ENCODE data around the gene TUBGCP6. TPM values are rescaled to one million over a fixed set of nuclear protein-coding genes. Genes with fewer than 3 reads are reported as not detected.

The TUBGCP6 gene
- total and polyA plus RNA-seq, 2 donors (not counting 1 experiment from before 2014, with no cell fraction given), result 137 to 178 TPM

GRCh38 chr22:50194037-50194805 is 50.6 kb downstream of the TUBGCP6 start:
- H3K9me3 Mint-ChIP-seq (ENCODE audit: insufficient read depth), result no peaks in the 10 kb centered on the region
- H3K27ac Mint-ChIP-seq, result peak overlapping the region; percentile 79
- WGBS (ENCODE audit: insufficient coverage), result 90% methylated on average over 36 of the region's 44 CpGs
- Histone ChIP-seq H3K27ac (ENCODE audit: low read length in 2 of 2) (no peak overlapping the region), H3K27me3 (replicated peaks in 1 of 4; ENCODE audit: control extremely low read depth in 1 of 4, control insufficient read depth in 3 of 4, insufficient read depth in 4 of 4, low read length in 3 of 4) (no peaks in the 10 kb centered on the region), H3K79me2 (ENCODE audit: control insufficient read depth, insufficient read depth, low read length) (peaks cover 19% of the 10 kb centered on the region), H3K4me3 (ENCODE audit: control extremely low read depth in 1 of 5, extremely low read depth in 1 of 5, insufficient read depth in 1 of 5, low read depth in 2 of 5, low read length in 4 of 5) (no peak overlapping the region), H3K4me2 (replicated peaks; ENCODE audit: low read depth, low read length, poor library complexity, severe bottlenecking) (peak overlapping the region; percentile 98), H3K9me3 (ENCODE audit: control extremely low read depth in 1 of 3, control insufficient read depth in 2 of 3, insufficient read depth in 1 of 3, low read length in 2 of 3) (peaks cover 0 to 2% (median 0%) of the 10 kb centered on the region in 3 donors), H3K36me3 (replicated peaks in 1 of 2; ENCODE audit: control extremely low read depth in 1 of 2, control insufficient read depth in 1 of 2, extremely low read depth in 1 of 2, insufficient read depth in 2 of 2, low read length in 1 of 2) (peaks cover 0 to 27% of the 10 kb centered on the region in 2 experiments), H3K9ac (ENCODE audit: low read length) (no peak overlapping the region), H3K4me1 (ENCODE audit: control insufficient read depth in 2 of 2, insufficient read depth in 2 of 2, low read length in 2 of 2) (peaks cover 60 to 71% of the 10 kb centered on the region in 2 donors), H4K20me1 (ENCODE audit: control insufficient read depth, insufficient read depth, low read length, poor library complexity, severe bottlenecking) (peaks cover 7% of the 10 kb centered on the region), H2AFZ (ENCODE audit: insufficient read depth, low read depth, low read length, poor library complexity, severe bottlenecking) (no peak overlapping the region)
- intact Hi-C loops (cut with micrococcal nuclease), result loop anchor here (5.0 kb wide), 1 partner anchor 342 kb away; the partner anchor contains the start of gene ZBED4
- ChIA-PET POLR2A (interaction anchor here (1.2 kb wide), 1 partner anchor 21 kb away, joined by 3 read pairs; no protein-coding TSS in a partner anchor), CTCF (interaction anchor here (1.1 to 2.2 kb wide), 4 partner anchors 12 to 46 kb away, joined by 3 to 7 read pairs (median 4); no protein-coding TSS in a partner anchor)
- TF ChIP-seq CTCF (IDR thresholded peaks at IDR 0.05) (no peak), EZH2 (IDR thresholded peaks at IDR 0.05; ENCODE audit: borderline replicate concordance, insufficient read depth, low read depth, low read length, poor library complexity, severe bottlenecking) (no peak)
- H3K4me3 Mint-ChIP-seq, result peak overlapping the region; percentile 78
- peak; percentile 29 for DNase-seq
- no peaks in the 10 kb centered on the region for H3K27me3 Mint-ChIP-seq
- ATAC-seq (ENCODE audit: low read depth), result no peak
- H3K4me1 Mint-ChIP-seq, result peaks cover 44% of the 10 kb centered on the region

- WGBS (ENCODE audit: insufficient coverage), result 87% methylated on average over 7 of the region's 8 CpGs
- Mint-ChIP-seq H3K9me3 (ENCODE audit: insufficient read depth) (no peaks in the 10 kb centered on the region), H3K27ac (peak overlapping the region; percentile 32), H3K4me1 (peaks cover 47% of the 10 kb centered on the region), H3K4me3 (no peak overlapping the region), H3K27me3 (no peaks in the 10 kb centered on the region)
- no peak for ATAC-seq (ENCODE audit: low read depth)
- intact Hi-C loops (cut with micrococcal nuclease), result loop anchor here (5.0 kb wide), 1 partner anchor 341 kb away; the partner anchor contains the start of gene ZBED4
- no peak for DNase-seq
- no peak overlapping the region for H3K9ac ChIP-seq (ENCODE audit: low read length)
- H3K9me3 ChIP-seq (ENCODE audit: control extremely low read depth in 1 of 3, control insufficient read depth in 2 of 3, insufficient read depth in 1 of 3, low read length in 2 of 3), result peaks cover 0 to 2% (median 0%) of the 10 kb centered on the region in 3 donors
- no peak overlapping the region for H3K4me3 ChIP-seq (ENCODE audit: control extremely low read depth in 1 of 5, extremely low read depth in 1 of 5, insufficient read depth in 1 of 5, low read depth in 2 of 5, low read length in 4 of 5)
- CTCF ChIA-PET, result interaction anchor here (1.1 to 2.2 kb wide), 2 partner anchors 13 to 15 kb away, joined by 4 to 5 read pairs; no protein-coding TSS in a partner anchor
- H4K20me1 ChIP-seq (ENCODE audit: control insufficient read depth, insufficient read depth, low read length, poor library complexity, severe bottlenecking), result peaks cover 7% of the 10 kb centered on the region
- H3K27ac ChIP-seq (ENCODE audit: low read length in 2 of 2), result no peak overlapping the region
- H2AFZ ChIP-seq (ENCODE audit: insufficient read depth, low read depth, low read length, poor library complexity, severe bottlenecking), result no peak overlapping the region
- peaks cover 19% of the 10 kb centered on the region for H3K79me2 ChIP-seq (ENCODE audit: control insufficient read depth, insufficient read depth, low read length)
- H3K4me1 ChIP-seq (ENCODE audit: control insufficient read depth in 2 of 2, insufficient read depth in 2 of 2, low read length in 2 of 2), result peaks cover 66 to 77% of the 10 kb centered on the region in 2 donors
- H3K36me3 ChIP-seq (replicated peaks in 1 of 2; ENCODE audit: control extremely low read depth in 1 of 2, control insufficient read depth in 1 of 2, extremely low read depth in 1 of 2, insufficient read depth in 2 of 2, low read length in 1 of 2), result peaks cover 0 to 30% of the 10 kb centered on the region in 2 experiments
- peak overlapping the region; percentile 98 for H3K4me2 ChIP-seq (replicated peaks; ENCODE audit: low read depth, low read length, poor library complexity, severe bottlenecking)
- TF ChIP-seq EZH2 (IDR thresholded peaks at IDR 0.05; ENCODE audit: borderline replicate concordance, insufficient read depth, low read depth, low read length, poor library complexity, severe bottlenecking) (no peak), CTCF (IDR thresholded peaks at IDR 0.05) (no peak)
- H3K27me3 ChIP-seq (replicated peaks in 1 of 4; ENCODE audit: control extremely low read depth in 1 of 4, control insufficient read depth in 3 of 4, insufficient read depth in 4 of 4, low read length in 3 of 4), result no peaks in the 10 kb centered on the region
- POLR2A ChIA-PET, result no interaction called here
These were observed 51.2 kb downstream of the TUBGCP6 start for GRCh38 chr22:50193621-50194020.

Data from B cell (primary cell).